SKM-1 treated with dmso at 0.1 percent for 144 hours (cell line): ENCODE results near the gene OR3A3.
"Not testable (repeated sequence)": the region's sequence is repeated elsewhere in the genome, so short reads cannot be mapped to it uniquely, and the experiment has no call there.

Experiments
- DNase-seq: peaks from one replicate; lab custom pipeline; 2025; ENCODE audit not compliant: unreplicated experiment; lab: John Stamatoyannopoulos, UW

OR3A3 gene

DNA sequence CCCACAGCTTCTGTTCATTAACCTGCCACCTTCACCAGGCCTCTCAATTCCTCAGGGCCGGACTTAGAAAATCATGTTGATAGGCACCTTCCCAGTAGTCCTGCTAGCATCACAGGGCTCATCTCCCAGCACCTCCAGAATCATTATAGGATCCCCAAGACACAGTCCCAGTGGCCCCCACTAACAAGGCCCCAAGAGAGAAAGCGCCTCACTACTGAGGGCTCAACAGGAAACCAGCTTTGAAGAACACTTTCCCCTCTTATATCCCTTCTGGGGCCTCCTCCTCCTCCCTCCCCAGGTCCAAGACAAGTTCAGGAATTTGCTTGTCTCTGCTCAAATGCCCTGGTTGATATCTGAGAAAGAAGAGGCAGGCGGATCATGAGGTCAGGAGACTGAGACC, at the start of gene OR3A3:
Gene OR3A3 (plus strand): TSS at position 301 of the 400 bp plus-strand sequence.
- DNase-seq = no peak

DNA sequence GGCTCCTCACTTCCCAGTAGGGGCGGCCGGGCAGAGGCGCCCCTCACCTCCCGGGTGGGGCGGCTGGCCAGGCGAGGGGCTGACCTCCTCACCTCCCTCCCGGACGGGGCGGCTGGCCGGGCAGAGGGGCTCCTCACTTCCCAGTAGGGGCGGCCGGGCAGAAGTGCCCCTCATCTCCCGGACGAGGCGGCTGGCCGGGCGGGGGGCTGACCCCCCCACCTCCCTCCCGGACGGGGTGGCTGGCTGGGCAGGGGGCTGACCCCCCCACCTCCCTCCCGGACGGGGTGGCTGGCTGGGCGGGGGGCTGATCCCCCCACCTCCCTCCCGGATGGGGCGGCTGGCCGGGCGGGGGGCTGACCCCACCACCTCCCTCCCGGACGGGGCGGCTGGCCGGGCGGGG, 40.0 kb upstream of the OR3A3 start:
- DNase-seq = not testable (repeated sequence)

DNA sequence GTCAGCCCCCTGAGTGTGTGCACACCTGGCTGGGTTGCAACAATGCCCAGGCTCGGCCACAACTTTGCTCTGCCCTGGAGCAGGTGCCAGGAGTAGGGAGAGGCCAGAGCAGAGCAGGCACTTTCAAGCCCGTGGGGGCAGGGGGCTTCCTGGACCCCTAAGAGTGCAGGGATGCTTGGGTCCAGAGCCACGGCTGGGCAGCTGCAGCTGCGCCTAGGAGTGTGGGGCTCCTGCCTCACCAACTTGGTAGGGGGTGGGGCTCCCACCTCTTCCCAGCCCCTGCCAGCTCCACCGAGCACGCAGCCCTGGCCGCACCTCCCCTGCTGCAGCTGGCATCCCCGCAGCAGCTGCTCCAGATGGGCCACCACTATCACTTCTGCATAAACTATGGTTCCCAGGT, 32.8 kb upstream of the OR3A3 start:
- no peak for DNase-seq

DNA sequence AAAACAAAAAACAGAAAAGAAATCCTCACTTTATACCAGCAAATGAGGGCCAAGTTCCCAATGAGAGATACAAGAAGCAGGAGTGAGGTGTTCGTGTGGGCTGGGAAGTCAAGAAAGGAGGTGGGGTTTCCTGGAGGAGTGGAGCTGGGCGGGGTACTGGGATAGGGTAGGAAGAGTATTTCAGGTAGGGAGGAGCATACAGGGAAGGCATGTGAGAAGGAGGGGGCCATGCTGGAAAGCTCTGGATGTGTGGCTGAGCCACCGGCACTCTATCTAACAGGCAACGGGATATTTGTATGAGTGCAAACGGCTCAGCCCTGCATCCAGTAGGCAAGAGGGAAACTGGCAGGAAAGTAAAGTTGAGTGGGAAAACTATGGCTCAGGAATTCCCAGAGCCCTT, 29.2 kb upstream of the OR3A3 start:
- DNase-seq = no peak

DNA sequence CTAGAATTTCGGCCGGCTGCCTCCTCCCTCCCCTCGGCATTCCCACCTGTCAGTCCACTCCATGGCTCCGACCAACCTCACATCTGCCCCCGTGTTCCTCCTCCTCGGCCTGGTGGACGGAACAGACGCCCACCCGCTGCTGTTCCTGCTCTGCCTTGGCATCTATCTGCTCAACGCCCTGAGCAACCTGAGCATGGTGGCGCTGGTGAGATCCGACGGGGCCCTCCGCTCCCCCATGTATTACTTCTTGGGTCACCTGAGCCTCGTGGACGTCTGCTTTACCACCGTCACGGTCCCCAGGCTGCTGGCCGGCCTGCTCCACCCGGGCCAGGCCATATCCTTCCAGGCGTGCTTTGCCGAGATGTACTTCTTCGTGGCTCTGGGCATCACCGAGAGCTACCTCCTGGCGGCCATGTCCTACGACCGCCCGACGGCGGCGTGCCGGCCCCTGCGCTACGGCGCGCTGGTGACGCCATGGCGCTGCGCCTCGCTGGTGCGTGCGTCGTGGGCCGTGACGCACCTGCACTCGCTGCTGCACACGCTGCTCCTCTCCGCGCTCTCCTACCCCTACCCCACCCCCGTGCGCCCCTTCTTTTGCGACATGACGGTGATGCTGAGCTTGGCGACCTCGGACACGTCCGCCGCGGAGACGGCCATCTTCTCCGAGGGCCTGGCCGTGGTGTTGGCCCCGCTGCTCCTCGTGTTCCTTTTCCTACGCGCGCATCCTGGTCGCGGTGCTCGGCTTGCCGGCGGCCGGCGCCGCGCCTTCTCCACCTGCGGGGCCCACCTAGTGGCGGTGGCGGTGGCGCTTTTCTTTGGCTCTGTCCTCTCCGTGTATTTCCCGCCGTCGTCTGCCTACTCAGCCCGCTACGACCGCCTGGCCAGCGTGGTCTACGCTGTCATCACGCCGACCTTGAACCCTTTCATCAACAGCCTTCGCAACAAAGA, 25.0 kb upstream of the OR3A3 start, which contains the start of gene OR3A2:
Gene OR3A2 (minus strand): TSS at position 440 of the 948 bp plus-strand sequence.
- DNase-seq = no peak

- DNase-seq = no peak
Observed at GRCh38 chr17:3389791-3390190, 21.4 kb upstream of the OR3A3 start.

- not testable (repeated sequence) for DNase-seq
Observed at GRCh38 chr17:3397801-3398200, 13.4 kb upstream of the OR3A3 start.

DNA sequence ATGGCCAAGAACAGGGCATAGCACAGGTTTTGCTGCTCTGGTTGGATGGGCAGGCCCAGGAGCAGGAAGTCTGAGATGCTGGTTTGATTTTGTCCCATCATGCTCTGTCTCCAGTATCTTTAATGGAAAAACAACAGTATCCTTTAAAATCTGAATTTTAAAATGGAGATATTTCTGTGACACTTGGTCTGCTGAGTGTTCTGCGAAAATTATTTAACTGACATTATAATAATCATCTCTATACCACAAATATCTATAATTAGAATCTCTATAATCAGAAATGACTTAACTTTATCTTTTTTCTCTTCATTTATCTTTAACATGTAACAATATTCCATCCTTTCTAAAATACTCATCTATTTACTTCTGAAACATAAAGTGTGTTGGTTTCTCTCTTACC, 12.9 kb upstream of the OR3A3 start, which contains the start of gene OR1E1:
Gene OR1E1 (minus strand): TSS at position 101 of the 400 bp plus-strand sequence. CDS start 0 bp downstream, at position 101.
- DNase-seq = no peak

DNA sequence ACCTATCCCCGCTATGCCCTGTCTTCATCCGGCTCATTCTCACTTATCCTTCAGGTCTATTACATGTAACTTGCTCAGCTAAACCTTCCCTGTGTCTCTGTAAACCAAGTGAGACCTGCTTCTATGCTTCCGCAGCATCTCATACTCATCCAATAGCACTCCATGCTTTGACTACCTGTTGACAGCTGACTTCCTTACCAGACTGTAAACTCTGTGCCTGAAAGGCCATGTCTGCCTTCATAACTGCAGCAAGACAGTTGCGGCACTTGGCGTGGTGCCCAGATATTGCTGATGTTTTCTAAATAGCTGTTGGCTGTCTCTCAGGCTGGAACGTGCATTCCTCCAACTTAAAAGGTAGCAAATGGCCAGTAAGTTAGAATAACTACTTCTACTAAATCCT, 11.1 kb upstream of the OR3A3 start:
- no peak for DNase-seq

- no peak for DNase-seq
Observed at GRCh38 chr17:3401786-3402185, 9.4 kb upstream of the OR3A3 start.

GRCh38 chr17:3403856-3404255, 7.3 kb upstream of the OR3A3 start:
- not testable (repeated sequence) for DNase-seq

DNA sequence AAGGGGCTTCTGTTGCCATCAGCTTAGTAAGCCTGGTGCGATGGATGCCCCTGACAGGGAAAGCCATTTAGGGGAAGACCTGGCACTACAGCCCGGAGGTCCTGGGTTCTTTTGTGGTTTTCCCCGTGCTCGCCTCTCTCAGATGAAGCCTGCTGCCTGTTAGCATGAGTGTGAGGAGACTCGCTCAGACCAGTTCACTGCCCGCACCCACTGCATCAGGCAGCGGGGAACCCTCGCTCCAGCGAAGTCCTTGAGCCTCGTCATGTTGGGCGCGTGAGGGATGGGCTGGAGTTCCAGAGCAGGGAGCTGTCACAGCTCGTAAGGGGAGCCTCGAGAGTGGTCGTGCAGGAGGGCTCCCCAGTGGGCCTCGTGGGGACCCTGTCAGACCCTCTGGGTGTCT, 1.0 kb downstream of the OR3A3 start:
- not testable (repeated sequence) for DNase-seq

DNA sequence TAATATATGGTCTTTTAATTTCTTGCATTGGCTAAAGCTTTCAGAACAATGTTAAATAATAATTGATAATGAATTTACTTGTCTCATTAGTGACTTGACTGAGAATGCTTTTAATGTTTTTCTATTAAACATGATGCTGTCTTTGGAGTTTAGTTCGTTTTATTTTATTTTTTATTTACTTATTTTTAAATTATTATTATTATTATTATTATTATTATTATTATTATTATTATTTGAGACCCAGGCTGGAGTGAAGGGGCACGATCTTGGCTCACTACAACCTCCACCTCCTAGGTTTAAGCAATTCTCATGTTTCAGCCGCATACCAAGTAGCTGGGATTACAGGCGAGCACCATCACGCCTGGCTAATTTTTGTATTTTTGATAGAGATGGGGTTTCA, 4.4 kb downstream of the OR3A3 start:
- DNase-seq = no peak

DNA sequence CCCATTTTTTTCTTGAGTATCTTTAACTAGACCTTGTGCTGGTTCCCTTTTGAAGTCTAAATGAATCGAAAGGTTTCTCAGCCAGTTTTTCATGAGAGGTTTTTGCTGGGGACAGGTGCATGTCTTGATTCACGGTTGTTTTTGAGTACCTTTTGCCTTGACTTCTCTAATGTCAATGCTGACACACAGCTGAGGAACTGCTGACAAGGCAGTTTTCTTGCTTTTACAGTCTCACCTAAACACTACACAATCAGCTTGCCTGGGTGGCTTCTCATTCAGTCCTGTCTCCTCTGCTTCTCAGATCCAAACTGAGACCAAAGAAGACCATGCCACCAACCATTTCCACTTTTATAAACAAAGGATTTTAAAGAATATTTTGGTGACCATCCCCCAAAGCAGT, 7.1 kb downstream of the OR3A3 start:
- DNase-seq = no peak

DNA sequence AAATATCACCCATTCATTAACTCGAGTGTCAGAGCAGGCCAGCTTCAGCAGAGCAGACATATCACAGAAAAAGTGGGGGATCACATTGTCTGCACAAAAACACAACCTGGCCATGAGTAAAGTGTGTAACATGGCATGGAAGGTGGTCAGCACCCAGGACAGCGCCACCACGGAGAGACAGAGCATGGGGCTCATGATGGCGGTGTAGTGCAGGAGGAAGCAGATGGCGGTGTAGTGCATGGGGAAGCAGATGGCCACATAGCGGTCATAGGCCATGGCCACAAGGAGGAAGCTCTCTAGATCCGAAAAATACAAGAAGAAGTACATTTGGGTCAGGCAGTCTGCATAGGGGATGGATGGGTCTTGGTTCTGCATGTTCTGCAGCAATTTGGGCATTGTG, 22.0 kb downstream of the OR3A3 start:
- DNase-seq = not testable (repeated sequence)

- no peak for DNase-seq
Observed at GRCh38 chr17:3433741-3434140, 22.6 kb downstream of the OR3A3 start, which contains the start of gene OR1E2. Gene OR1E2, minus strand, starts transcription at chr17:3433841. Its CDS starts 0 bp downstream, at chr17:3433841.

GRCh38 chr17:3438368-3438767, 27.2 kb downstream of the OR3A3 start:
- DNase-seq = no peak

DNA sequence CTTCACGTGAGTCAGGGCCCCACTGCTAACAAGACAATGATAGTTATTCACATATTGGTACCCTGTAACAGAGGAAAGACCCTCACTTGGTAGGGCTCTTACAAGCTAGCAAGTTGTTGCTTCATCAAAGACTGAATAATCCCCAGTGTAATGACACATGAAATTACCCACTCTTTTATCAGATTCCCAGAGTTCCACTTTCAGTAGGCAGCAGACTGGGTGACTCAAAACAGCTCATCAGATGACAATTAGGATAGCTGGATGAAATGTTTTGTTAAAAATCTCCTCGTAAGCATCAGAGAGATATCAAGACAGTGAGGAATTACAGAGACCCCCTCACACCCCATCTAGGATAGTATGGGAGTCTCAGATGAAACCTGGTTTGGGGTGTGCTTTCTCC, 29.3 kb downstream of the OR3A3 start:
- DNase-seq = no peak

GRCh38 chr17:3447625-3448024, 36.5 kb downstream of the OR3A3 start:
- DNase-seq = no peak

DNA sequence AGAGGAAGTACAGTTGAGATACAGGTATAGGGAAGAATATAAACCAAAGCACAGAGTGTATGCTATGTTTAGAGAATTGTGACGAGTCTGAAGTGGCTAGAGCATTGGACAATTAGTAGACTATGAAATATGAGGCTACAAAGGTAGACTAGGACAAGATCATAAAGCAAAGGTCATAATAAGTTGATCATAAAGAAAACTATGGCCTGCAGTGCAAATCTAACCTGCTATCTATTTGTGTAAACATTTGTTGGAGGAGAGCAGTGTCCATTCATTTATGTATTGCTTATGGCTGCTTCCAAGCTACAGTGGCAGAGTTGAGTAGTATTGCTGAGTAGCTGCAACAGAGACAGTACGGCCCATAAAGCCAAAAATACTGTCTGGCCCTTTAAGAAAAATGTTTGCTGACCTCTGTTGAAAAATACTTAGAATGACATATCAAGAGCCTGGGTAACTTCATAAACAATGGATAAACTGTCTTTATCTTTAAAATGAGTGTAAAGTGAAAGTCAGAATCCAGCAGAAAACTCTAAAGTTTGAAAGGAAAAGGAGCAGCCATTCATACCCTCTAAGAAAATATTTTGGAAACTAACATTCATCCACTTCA, 37.0 kb downstream of the OR3A3 start:
- no peak for DNase-seq

DNA sequence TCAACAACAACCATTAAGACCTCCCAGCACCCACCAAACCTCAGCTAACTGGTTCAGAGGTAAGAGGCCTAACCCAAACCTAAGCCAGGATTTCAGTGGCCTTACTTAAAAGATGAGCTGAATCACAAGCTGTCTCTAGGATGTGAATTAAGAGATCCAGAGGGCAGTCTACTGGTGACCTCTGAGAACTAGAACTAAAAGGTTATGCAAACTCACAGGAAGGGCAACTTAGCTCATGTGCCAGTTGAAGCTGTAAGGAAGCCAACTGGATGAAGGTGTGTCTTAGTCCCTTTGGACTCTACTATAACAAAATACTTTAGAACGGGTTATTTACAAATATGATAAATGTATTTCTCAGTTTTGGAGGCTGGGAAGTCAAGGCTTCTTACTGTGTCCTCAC, 55.2 kb downstream of the OR3A3 start:
- DNase-seq = not testable (repeated sequence)

DNA sequence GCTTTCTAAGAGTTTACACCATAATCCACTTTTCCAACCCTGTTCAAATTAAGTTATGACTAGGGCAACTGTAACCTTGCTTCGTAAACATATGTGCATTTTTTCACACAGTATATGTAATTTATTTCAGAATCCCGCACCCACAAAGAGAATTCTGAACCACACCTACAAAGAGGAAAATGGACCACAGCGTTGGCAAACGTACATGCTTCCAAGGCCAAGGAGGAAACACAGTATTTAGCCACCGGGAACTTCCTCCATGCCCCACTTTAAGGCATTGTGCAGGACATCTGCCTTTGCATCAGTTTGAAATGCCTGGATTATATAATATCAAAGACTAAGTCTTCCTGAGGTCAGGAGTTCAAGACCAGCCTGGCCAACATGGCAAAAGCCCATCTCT, 58.4 kb downstream of the OR3A3 start:
- DNase-seq = no peak
